GM19463 (cell line): Measurements from ENCODE around the gene TIMP3.
"Not testable (repeated sequence)": the region's sequence is repeated elsewhere in the genome, so short reads cannot be mapped to it uniquely, and the experiment has no call there.

Experiments
- ATAC-seq: cut with Tn5 transposase; IDR thresholded peaks from one replicate; pipeline ENCODE4 v1.9.1; 2021; ENCODE audit warnings: mild to moderate bottlenecking, moderate library complexity; ENCODE audit not compliant: unreplicated experiment

TIMP3 gene

GRCh38 chr22:32850591-32851517, 49.3 kb downstream of the TIMP3 start:
- no peak for ATAC-seq

GRCh38 chr22:32852395-32853251, 51.1 kb downstream of the TIMP3 start:
- no peak for ATAC-seq

- ATAC-seq, result no peak
These were observed 52.2 kb downstream of the TIMP3 start for GRCh38 chr22:32853662-32854061.

- ATAC-seq, result no peak
These were observed 52.9 kb downstream of the TIMP3 start for GRCh38 chr22:32854351-32854804.

- ATAC-seq, result no peak
These were observed 53.7 kb downstream of the TIMP3 start for GRCh38 chr22:32855045-32855756.

- ATAC-seq, result no peak
These were observed 56.7 kb downstream of the TIMP3 start for GRCh38 chr22:32858121-32858703.

- ATAC-seq, result no peak
These were observed 57.5 kb downstream of the TIMP3 start for GRCh38 chr22:32858957-32859356.

GRCh38 chr22:32859743-32860142, 58.2 kb downstream of the TIMP3 start:
- no peak for ATAC-seq

- no peak for ATAC-seq
These were observed 59.8 kb downstream of the TIMP3 start for GRCh38 chr22:32861330-32861729.

- ATAC-seq, result no peak
These were observed 60.6 kb downstream of the TIMP3 start for GRCh38 chr22:32862083-32862482.

GRCh38 chr22:32862936-32863661, 61.6 kb downstream of the TIMP3 start:
- ATAC-seq, result no peak

GRCh38 chr22:32864041-32864440, 62.5 kb downstream of the TIMP3 start:
- no peak for ATAC-seq

GRCh38 chr22:32864596-32864995, 63.1 kb downstream of the TIMP3 start:
- ATAC-seq, result no peak

GRCh38 chr22:32866953-32867352, 65.4 kb downstream of the TIMP3 start:
- ATAC-seq, result no peak

GRCh38 chr22:32868946-32869345, 67.4 kb downstream of the TIMP3 start:
- no peak for ATAC-seq

- ATAC-seq, result no peak
These were observed 69.0 kb downstream of the TIMP3 start for GRCh38 chr22:32870474-32870873.

- ATAC-seq, result not testable (repeated sequence)
These were observed 72.1 kb downstream of the TIMP3 start for GRCh38 chr22:32873604-32874003.

GRCh38 chr22:32874385-32874784, 72.9 kb downstream of the TIMP3 start:
- ATAC-seq, result no peak

- ATAC-seq, result no peak
These were observed 73.5 kb downstream of the TIMP3 start for GRCh38 chr22:32874976-32875375.

GRCh38 chr22:32876516-32876915, 75.0 kb downstream of the TIMP3 start:
- ATAC-seq, result no peak
